ENCODE results near the gene SLC25A25.
A peak's percentile ranks its signal among the peaks of the same experiment; 100 is the strongest.

SLC25A25 gene

GRCh38 chr9:128114326-128115186 is 46.5 kb downstream of the SLC25A25 start:
- no peak for DNase-seq

- no peak for DNase-seq
Observed at GRCh38 chr9:128115187-128116103, 47.4 kb downstream of the SLC25A25 start.

- no peak for DNase-seq
Observed at GRCh38 chr9:128116104-128117083, 48.4 kb downstream of the SLC25A25 start.

- DNase-seq = peak; percentile 78
Observed at GRCh38 chr9:128117613-128118471, 49.8 kb downstream of the SLC25A25 start.

- no peak for DNase-seq
Observed at GRCh38 chr9:128118472-128118857, 50.4 kb downstream of the SLC25A25 start.

GRCh38 chr9:128118971-128119665 is 51.1 kb downstream of the SLC25A25 start:
- DNase-seq = no peak

GRCh38 chr9:128120061-128120740 is 52.2 kb downstream of the SLC25A25 start:
- DNase-seq = no peak

GRCh38 chr9:128120741-128121465 is 52.9 kb downstream of the SLC25A25 start:
- DNase-seq = no peak

GRCh38 chr9:128121466-128121810 is 53.4 kb downstream of the SLC25A25 start:
- no peak for DNase-seq

- no peak for DNase-seq
Observed at GRCh38 chr9:128121924-128122808, 54.1 kb downstream of the SLC25A25 start.

GRCh38 chr9:128122809-128123175 is 54.8 kb downstream of the SLC25A25 start:
- DNase-seq = no peak

GRCh38 chr9:128123451-128124080 is 55.5 kb downstream of the SLC25A25 start:
- no peak for DNase-seq

- no peak for DNase-seq
Observed at GRCh38 chr9:128124451-128124850, 56.4 kb downstream of the SLC25A25 start.

GRCh38 chr9:128124873-128125579 is 57.0 kb downstream of the SLC25A25 start:
- DNase-seq = no peak

GRCh38 chr9:128125580-128126354 is 57.7 kb downstream of the SLC25A25 start:
- no peak for DNase-seq

GRCh38 chr9:128127568-128127989 is 59.5 kb downstream of the SLC25A25 start, which contains the start of gene PTGES2:
Gene PTGES2 (minus strand): TSS chr9:128127729. CDS start chr9:128127717, 12 bp downstream.
- peak; percentile 59 for DNase-seq
